Keratinocyte (primary cell): ENCODE measurements around the gene PTPRN2. TPM values are rescaled to one million over a fixed set of nuclear protein-coding genes. Genes with fewer than 3 reads are reported as not detected.

Experiments used
- DNase-seq: peaks from one replicate; pipeline ENCODE4 v3.0.0-alpha.2; 2011; ENCODE audit warnings: low read depth, missing footprints, low spot score
- FAIRE-seq: peaks from 2 replicates; lab custom pipeline; 2011; peaks lifted over from hg19 to GRCh38; lab: Jason Lieb, UNC
- H2AFZ ChIP-seq: 2 replicates; pipeline ENCODE4 v1.6.0; 2012; ENCODE audit warnings: low read length, control low read depth, inconsistent platforms; ENCODE audit not compliant: control insufficient read depth
- H3K27ac ChIP-seq: 2 replicates; pipeline ENCODE4 v1.5.1; 2011; ENCODE audit warnings: low read length; ENCODE audit not compliant: control insufficient read depth, insufficient read depth
- H3K27me3 ChIP-seq: 3 replicates; pipeline ENCODE4 v1.6.0; 2011; ENCODE audit warnings: low read length; ENCODE audit not compliant: control insufficient read depth, insufficient read depth; ENCODE audit errors: extremely low read depth
- H3K36me3 ChIP-seq, 2 experiments: 2 replicates in 1 of 2; 3 replicates in 1 of 2; pipeline ENCODE4 v1.5.1; 2011; ENCODE audit warnings: low read length in 2 of 2, mild to moderate bottlenecking in 1 of 2; ENCODE audit not compliant: control insufficient read depth in 2 of 2, insufficient read depth in 2 of 2; ENCODE audit errors: extremely low read depth in 1 of 2
- H3K4me1 ChIP-seq: 3 replicates; pipeline ENCODE4 v1.5.1; 2011; ENCODE audit warnings: low read length; ENCODE audit not compliant: control insufficient read depth, insufficient read depth; ENCODE audit errors: extremely low read depth
- H3K4me2 ChIP-seq: 3 replicates; pipeline ENCODE4 v1.6.0; 2011; ENCODE audit warnings: low read depth, low read length; ENCODE audit not compliant: control insufficient read depth, insufficient read depth; ENCODE audit errors: extremely low read depth
- H3K4me3 ChIP-seq, 3 experiments: fragments of 200-600 bp in 1 of 3; sonication (generic) in 1 of 3; 2 replicates in 2 of 3; 3 replicates in 1 of 3; pipeline ENCODE4 v1.5.1; 2011 to 2016; ENCODE audit warnings: low read length in 3 of 3, mild to moderate bottlenecking in 3 of 3, control low read depth in 2 of 3, inconsistent platforms in 1 of 3, low read depth in 1 of 3, mixed read lengths in 1 of 3, mixed run types in 1 of 3, moderate library complexity in 1 of 3; ENCODE audit not compliant: control insufficient read depth in 2 of 3, insufficient read depth in 2 of 3; ENCODE audit errors: extremely low read depth in 1 of 3
- H3K79me2 ChIP-seq: 2 replicates; pipeline ENCODE4 v1.6.0; 2012; ENCODE audit warnings: low read length; ENCODE audit not compliant: control insufficient read depth, insufficient read depth
- H3K9ac ChIP-seq: 3 replicates; pipeline ENCODE4 v1.6.0; 2011; ENCODE audit warnings: low read length; ENCODE audit not compliant: control insufficient read depth, insufficient read depth; ENCODE audit errors: extremely low read depth
- H3K9me1 ChIP-seq: 3 replicates; pipeline ENCODE4 v1.6.0; 2011; ENCODE audit warnings: low read length; ENCODE audit not compliant: control insufficient read depth, insufficient read depth; ENCODE audit errors: extremely low read depth
- H3K9me3 ChIP-seq: 2 replicates; pipeline ENCODE4 v1.5.1; 2012; ENCODE audit warnings: low read depth, low read length; ENCODE audit not compliant: control insufficient read depth
- H4K20me1 ChIP-seq: 3 replicates; pipeline ENCODE4 v1.6.0; 2011; ENCODE audit warnings: low read length; ENCODE audit not compliant: control insufficient read depth, insufficient read depth; ENCODE audit errors: extremely low read depth
- EZH2 ChIP-seq: IDR thresholded peaks from one replicate; pipeline ENCODE4 v1.6.1; 2012; ENCODE audit warnings: inconsistent platforms, mild to moderate bottlenecking, low read length, moderate library complexity
- dilution Hi-C: fragments of 300-500 bp; cut with MboI; formaldehyde crosslinking; loops from one replicate; pipeline ENCODE4 v1.7.0; 2020; ENCODE audit warnings: low sequenced_read_pairs; ENCODE audit not compliant: extremely low pct_ligation_motif_present
- polyA plus RNA-seq, 5 experiments: library from polyadenylated mRNA; depleted of rRNA in 3 of 5; stranded (reverse) in 3 of 5; stranded (forward) in 1 of 5; unstranded in 1 of 5; fragments of >200 nt; gene quantifications; 1 replicate in 1 of 5; 2 replicates in 3 of 5; 3 replicates in 1 of 5; pipeline versions ENCODE4 v1.2.1 to v1.2.3, GENCODE V29; 2011 to 2012; ENCODE audit warnings: missing spikeins in 2 of 5, low read depth in 1 of 5, low replicate concordance in 1 of 5
- TF ChIP-seq, protein P1 (sequence below), 3 experiments: IDR thresholded peaks in 1 of 3; conservative IDR thresholded peaks in 1 of 3; optimal IDR thresholded peaks in 1 of 3; 2 replicates in 2 of 3; 3 replicates in 1 of 3; pipeline versions ENCODE3 to v1.5.1; 2011; ENCODE audit warnings: low read length in 3 of 3, mild to moderate bottlenecking in 3 of 3, moderate library complexity in 2 of 3, control low read depth in 1 of 3, inconsistent platforms in 1 of 3; ENCODE audit not compliant: insufficient read depth in 2 of 3; ENCODE audit errors: extremely low read depth in 1 of 3

The PTPRN2 gene
- polyA plus RNA-seq, 1 donor (not counting 4 experiments of a cell fraction or from before 2014, with no cell fraction given): not detected

DNA sequence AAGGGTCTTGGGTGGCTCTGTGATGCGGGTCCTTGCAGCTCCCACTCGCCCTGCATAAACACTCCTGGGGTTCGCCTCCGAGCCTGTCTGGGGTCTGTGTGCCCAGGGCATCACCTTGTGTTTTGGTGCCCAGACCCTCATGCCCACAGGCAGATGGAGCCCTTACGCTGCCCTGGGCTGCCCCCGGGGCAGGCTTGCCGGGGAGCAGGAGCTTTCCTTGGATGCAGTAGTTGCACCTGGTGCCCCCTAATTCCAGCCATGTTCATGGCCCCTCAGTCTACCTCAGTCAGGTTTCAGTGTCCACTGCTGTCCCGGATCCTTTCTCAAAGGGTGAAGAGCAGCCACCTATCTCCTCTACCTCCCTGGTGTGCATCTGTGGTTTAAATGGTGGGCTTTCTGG lies 396.0 kb downstream of the PTPRN2 start:
- H3K9ac ChIP-seq: no peak overlapping the region
- peaks cover 22% of the 10 kb centered on the region for H3K9me3 ChIP-seq
- H3K79me2 ChIP-seq: no peaks in the 10 kb centered on the region
- H3K4me3 ChIP-seq: no peak overlapping the region
- H3K4me1 ChIP-seq: no peaks in the 10 kb centered on the region
- H3K27ac ChIP-seq: no peak overlapping the region
- dilution Hi-C loops: no loop called here
- no peak for DNase-seq
- TF ChIP-seq EZH2: no peak
- TF ChIP-seq, protein P1, sequence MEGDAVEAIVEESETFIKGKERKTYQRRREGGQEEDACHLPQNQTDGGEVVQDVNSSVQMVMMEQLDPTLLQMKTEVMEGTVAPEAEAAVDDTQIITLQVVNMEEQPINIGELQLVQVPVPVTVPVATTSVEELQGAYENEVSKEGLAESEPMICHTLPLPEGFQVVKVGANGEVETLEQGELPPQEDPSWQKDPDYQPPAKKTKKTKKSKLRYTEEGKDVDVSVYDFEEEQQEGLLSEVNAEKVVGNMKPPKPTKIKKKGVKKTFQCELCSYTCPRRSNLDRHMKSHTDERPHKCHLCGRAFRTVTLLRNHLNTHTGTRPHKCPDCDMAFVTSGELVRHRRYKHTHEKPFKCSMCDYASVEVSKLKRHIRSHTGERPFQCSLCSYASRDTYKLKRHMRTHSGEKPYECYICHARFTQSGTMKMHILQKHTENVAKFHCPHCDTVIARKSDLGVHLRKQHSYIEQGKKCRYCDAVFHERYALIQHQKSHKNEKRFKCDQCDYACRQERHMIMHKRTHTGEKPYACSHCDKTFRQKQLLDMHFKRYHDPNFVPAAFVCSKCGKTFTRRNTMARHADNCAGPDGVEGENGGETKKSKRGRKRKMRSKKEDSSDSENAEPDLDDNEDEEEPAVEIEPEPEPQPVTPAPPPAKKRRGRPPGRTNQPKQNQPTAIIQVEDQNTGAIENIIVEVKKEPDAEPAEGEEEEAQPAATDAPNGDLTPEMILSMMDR (optimal IDR thresholded peaks at IDR 0.05 in 1 of 3, IDR thresholded peaks at IDR 0.05 in 1 of 3, conservative IDR thresholded peaks at IDR 0.05 in 1 of 3; ENCODE audit: extremely low read depth in 1 of 3, insufficient read depth in 2 of 3, low read length in 3 of 3): no peak
- no peak overlapping the region for H2AFZ ChIP-seq
- FAIRE-seq: no peak
- no peaks in the 10 kb centered on the region for H3K36me3 ChIP-seq
- no peaks in the 10 kb centered on the region for H3K9me1 ChIP-seq
- no peak overlapping the region for H3K4me2 ChIP-seq
- H3K27me3 ChIP-seq: no peaks in the 10 kb centered on the region
- no peaks in the 10 kb centered on the region for H4K20me1 ChIP-seq

DNA sequence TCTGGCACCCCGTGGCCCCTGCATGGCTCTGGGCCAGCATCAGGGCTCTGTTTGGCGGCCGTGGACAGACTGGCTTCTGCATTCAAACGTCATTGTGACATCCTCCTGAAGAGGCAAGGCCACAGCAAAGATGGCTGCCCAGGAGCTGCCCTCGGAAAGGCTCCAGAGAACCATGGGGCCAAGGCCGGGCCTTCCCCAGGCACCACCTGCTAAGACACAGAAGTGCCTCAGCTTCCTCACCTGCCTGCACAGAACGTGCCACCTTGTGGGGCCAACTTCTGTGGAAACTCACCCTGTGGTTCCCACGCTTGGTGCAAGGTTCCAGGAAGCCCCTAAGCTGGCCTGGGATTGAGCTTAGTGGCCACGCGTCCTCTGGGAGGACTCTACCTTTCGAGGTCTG lies 396.9 kb downstream of the PTPRN2 start:
- dilution Hi-C loops: no loop called here
- no peak for FAIRE-seq
- no peaks in the 10 kb centered on the region for H4K20me1 ChIP-seq
- H3K9me1 ChIP-seq: no peaks in the 10 kb centered on the region
- H3K4me3 ChIP-seq: no peak overlapping the region
- H3K9me3 ChIP-seq: peaks cover 20% of the 10 kb centered on the region
- no peak overlapping the region for H3K9ac ChIP-seq
- H2AFZ ChIP-seq: no peak overlapping the region
- no peak overlapping the region for H3K27ac ChIP-seq
- TF ChIP-seq EZH2: no peak
- TF ChIP-seq, protein P1 (optimal IDR thresholded peaks at IDR 0.05 in 1 of 3, IDR thresholded peaks at IDR 0.05 in 1 of 3, conservative IDR thresholded peaks at IDR 0.05 in 1 of 3; ENCODE audit: extremely low read depth in 1 of 3, insufficient read depth in 2 of 3, low read length in 3 of 3): no peak
- no peaks in the 10 kb centered on the region for H3K27me3 ChIP-seq
- H3K4me2 ChIP-seq: no peak overlapping the region
- DNase-seq: no peak
- H3K36me3 ChIP-seq: no peaks in the 10 kb centered on the region
- H3K79me2 ChIP-seq: no peaks in the 10 kb centered on the region
- H3K4me1 ChIP-seq: no peaks in the 10 kb centered on the region
